ENCODE measurements around the gene LBH. TPM values are rescaled to one million over a fixed set of nuclear protein-coding genes. Genes with fewer than 3 reads are reported as not detected.

LBH gene
- total RNA-seq, 1 donor from 2014 or later = 83.7 TPM

DNA sequence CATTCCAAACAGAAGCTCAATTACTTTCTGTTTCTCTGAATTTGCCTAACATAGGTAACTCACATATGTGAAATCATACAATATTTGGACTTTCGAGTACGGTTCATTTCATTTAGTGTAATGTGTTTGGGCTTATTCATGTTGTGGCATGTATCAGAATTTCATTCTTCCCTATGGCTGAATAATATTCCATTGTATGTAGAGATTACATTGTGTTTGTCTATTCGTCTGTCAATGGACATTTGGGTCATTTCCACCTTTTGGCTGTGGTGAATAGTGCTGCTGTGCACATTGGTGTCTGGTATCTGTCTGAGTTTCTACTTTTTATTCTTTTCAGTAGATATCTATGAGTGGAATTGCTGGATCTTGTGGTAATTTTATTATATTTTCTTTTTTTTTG, 43.9 kb downstream of the LBH start:
- no peak overlapping the region for H3K4me3 ChIP-seq (ENCODE audit: low read depth, low read length)
- H3K27me3 ChIP-seq (ENCODE audit: control insufficient read depth, insufficient read depth, low read length) = no peaks in the 10 kb centered on the region
- H3K36me3 ChIP-seq (ENCODE audit: control insufficient read depth, insufficient read depth, low read length) = no peaks in the 10 kb centered on the region
- no peak for DNase-seq (ENCODE audit: low read depth)
- TF ChIP-seq, protein P1, sequence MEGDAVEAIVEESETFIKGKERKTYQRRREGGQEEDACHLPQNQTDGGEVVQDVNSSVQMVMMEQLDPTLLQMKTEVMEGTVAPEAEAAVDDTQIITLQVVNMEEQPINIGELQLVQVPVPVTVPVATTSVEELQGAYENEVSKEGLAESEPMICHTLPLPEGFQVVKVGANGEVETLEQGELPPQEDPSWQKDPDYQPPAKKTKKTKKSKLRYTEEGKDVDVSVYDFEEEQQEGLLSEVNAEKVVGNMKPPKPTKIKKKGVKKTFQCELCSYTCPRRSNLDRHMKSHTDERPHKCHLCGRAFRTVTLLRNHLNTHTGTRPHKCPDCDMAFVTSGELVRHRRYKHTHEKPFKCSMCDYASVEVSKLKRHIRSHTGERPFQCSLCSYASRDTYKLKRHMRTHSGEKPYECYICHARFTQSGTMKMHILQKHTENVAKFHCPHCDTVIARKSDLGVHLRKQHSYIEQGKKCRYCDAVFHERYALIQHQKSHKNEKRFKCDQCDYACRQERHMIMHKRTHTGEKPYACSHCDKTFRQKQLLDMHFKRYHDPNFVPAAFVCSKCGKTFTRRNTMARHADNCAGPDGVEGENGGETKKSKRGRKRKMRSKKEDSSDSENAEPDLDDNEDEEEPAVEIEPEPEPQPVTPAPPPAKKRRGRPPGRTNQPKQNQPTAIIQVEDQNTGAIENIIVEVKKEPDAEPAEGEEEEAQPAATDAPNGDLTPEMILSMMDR (IDR thresholded peaks at IDR 0.05; ENCODE audit: insufficient read depth, low read length, poor library complexity, severe bottlenecking) = no peak

DNA sequence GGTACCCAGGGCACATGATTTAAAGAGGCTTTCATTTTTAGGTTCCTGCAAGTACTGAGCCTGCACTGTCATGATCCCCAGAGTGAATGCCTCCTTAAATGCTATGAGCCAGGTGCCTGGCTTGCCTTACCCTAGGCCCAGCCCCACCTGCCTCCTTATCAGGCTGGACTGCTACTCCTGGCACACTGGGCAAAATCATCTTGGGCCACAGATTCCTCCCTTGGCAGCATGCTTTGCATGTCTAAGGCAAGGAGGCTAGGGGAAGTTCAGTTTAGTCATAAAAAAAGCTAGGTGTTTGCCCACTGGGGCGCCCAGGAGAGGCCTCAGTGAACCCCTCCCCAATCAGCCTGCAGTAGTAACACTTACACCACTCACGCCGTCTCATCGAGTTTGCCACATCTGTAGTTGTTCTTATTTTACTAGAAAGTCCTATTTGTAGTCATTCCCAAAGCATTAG, 45.1 kb downstream of the LBH start:
- no peak for DNase-seq (ENCODE audit: low read depth)
- no peaks in the 10 kb centered on the region for H3K27me3 ChIP-seq (ENCODE audit: control insufficient read depth, insufficient read depth, low read length)

DNA sequence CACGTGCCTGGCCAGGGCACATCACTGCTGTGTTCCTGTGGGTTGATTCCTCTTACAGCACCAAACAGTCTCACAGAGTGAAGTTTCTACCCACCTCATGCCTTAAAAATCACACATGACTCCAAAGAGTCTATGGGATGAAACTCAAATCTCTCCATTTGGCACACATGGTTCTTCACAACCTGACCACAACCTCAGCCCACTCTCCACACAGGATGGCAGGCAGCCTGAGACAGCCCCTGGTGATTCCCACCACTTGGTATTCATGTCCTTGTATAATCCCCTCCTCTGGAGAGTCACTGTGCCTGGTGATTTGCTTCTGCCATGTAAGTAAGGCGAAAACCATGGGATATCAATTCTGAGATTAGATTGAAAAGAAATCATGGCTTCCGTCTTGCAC, 46.2 kb downstream of the LBH start:
- Histone ChIP-seq H3K27me3 (ENCODE audit: control insufficient read depth, insufficient read depth, low read length) (no peaks in the 10 kb centered on the region), H3K4me3 (ENCODE audit: low read depth, low read length) (no peak overlapping the region), H3K36me3 (ENCODE audit: control insufficient read depth, insufficient read depth, low read length) (no peaks in the 10 kb centered on the region)
- TF ChIP-seq, protein P1 (IDR thresholded peaks at IDR 0.05; ENCODE audit: insufficient read depth, low read length, poor library complexity, severe bottlenecking) = no peak
- no peak for DNase-seq (ENCODE audit: low read depth)

More for the DNA sequence above, 45.1 kb downstream of the LBH start:
- no peak overlapping the region for H3K4me3 ChIP-seq (ENCODE audit: low read depth, low read length)
- no peaks in the 10 kb centered on the region for H3K36me3 ChIP-seq (ENCODE audit: control insufficient read depth, insufficient read depth, low read length)
- TF ChIP-seq, protein P1 (IDR thresholded peaks at IDR 0.05; ENCODE audit: insufficient read depth, low read length, poor library complexity, severe bottlenecking) = no peak

DNA sequence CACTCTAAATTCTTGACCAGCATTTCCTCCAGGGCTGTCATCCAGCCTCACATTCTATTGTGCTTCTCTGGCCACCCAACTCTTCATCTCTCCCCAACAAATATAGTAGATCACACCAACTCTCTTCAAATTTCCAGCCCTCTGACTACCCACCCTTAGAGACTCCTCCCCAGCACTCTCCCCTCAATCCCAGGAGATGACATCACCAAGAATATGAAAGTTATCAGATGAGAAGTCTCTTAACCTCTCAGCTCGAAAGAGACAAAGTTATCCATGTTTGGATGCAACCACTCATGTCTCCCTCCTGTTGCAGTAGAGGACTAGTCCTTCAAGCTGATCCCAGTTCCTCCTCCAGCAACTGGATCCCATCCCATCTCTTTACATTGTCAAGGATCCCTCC, 47.1 kb downstream of the LBH start:
- Histone ChIP-seq H3K36me3 (ENCODE audit: control insufficient read depth, insufficient read depth, low read length) (no peaks in the 10 kb centered on the region), H3K4me3 (ENCODE audit: low read depth, low read length) (no peak overlapping the region), H3K27me3 (ENCODE audit: control insufficient read depth, insufficient read depth, low read length) (no peaks in the 10 kb centered on the region)
- no peak for DNase-seq (ENCODE audit: low read depth)
- TF ChIP-seq, protein P1 (IDR thresholded peaks at IDR 0.05; ENCODE audit: insufficient read depth, low read length, poor library complexity, severe bottlenecking) = no peak

DNA sequence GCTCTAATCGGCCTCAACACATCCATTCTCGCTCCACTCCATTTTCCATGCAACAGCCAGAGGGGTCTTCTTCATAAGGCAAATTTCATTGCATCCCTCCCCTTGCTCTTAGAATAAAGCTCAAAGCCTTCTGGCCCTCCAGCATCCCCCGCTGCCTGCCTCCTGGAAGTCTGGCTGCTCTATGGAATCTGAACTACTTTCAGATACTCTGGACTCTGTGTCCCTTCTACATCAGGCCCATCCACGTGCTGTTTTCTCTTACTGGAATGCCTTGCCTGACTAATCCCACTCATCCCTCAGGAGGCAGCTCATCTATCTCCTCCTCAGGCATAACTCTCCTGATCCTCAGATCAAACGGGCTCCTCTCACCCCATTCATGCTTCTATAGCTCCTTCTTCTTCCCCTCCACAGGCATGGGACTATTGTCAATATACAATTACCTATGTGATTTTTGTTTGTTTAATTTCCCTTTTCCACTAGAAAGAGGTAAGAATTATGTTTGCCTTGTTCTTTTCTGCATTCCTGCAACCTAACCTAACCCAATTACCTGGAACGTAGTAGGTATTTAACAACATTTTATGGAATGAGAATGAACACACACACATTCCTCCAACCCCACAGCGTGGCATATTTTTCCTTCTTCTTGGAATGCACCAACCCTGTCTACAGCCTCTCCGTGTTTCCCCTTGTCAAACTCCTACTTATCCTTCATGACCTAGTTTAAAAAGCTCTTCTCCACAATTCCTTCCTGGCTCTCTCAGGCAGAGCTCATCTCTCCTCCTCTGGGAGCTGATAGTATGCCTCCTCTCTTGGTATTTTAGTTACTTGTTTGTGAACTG, 49.5 kb downstream of the LBH start:
- Histone ChIP-seq H3K27me3 (ENCODE audit: control insufficient read depth, insufficient read depth, low read length) (no peaks in the 10 kb centered on the region), H3K36me3 (ENCODE audit: control insufficient read depth, insufficient read depth, low read length) (no peaks in the 10 kb centered on the region), H3K4me3 (ENCODE audit: low read depth, low read length) (no peak overlapping the region)
- DNase-seq (ENCODE audit: low read depth) = no peak
- TF ChIP-seq, protein P1 (IDR thresholded peaks at IDR 0.05; ENCODE audit: insufficient read depth, low read length, poor library complexity, severe bottlenecking) = no peak

DNA sequence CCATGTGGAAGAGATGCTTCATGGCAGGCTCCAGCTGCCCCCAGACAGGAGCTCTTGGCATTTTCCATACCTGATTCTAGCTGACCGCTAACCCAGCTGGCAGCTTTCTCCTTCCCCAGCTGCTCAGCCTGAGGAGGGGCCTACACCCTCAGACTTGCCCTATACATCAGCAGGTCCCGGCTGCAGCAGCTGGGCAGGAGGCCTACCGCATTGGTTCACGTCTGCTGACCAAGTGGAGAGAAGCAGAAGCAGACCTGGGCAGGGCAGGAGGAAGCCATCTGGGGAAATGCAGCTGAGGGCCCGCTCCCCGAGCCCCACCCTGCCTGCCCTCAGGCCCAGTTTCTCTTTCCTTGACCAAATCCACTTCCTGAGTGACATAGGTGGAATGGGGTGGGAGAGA, 50.7 kb downstream of the LBH start:
- no peaks in the 10 kb centered on the region for H3K36me3 ChIP-seq (ENCODE audit: control insufficient read depth, insufficient read depth, low read length)
- no peak for DNase-seq (ENCODE audit: low read depth)
- TF ChIP-seq, protein P1 (IDR thresholded peaks at IDR 0.05; ENCODE audit: insufficient read depth, low read length, poor library complexity, severe bottlenecking) = no peak
- H3K27me3 ChIP-seq (ENCODE audit: control insufficient read depth, insufficient read depth, low read length) = no peaks in the 10 kb centered on the region
- no peak overlapping the region for H3K4me3 ChIP-seq (ENCODE audit: low read depth, low read length)
